ENCODE data around the gene ZBTB20.

The ZBTB20 gene

GRCh38 chr3:114928989-114929640, 218.0 kb downstream of the ZBTB20 start:
- DNase-seq (ENCODE audit: low read depth, low spot score) = no peak

- DNase-seq (ENCODE audit: low read depth, low spot score) = no peak
Observed at GRCh38 chr3:114904633-114905032, 242.5 kb downstream of the ZBTB20 start.

- DNase-seq (ENCODE audit: low read depth, low spot score) = no peak
Observed at GRCh38 chr3:114903213-114903612, 243.9 kb downstream of the ZBTB20 start.

GRCh38 chr3:114902691-114903101, 244.4 kb downstream of the ZBTB20 start:
- no peak for DNase-seq (ENCODE audit: low read depth, low spot score)

- DNase-seq (ENCODE audit: low read depth, low spot score) = no peak
Observed at GRCh38 chr3:114900908-114901307, 246.2 kb downstream of the ZBTB20 start.

- DNase-seq (ENCODE audit: low read depth, low spot score) = no peak
Observed at GRCh38 chr3:114899186-114899931, 247.7 kb downstream of the ZBTB20 start.

GRCh38 chr3:114896978-114897377, 250.1 kb downstream of the ZBTB20 start:
- DNase-seq (ENCODE audit: low read depth, low spot score) = no peak

- no peak for DNase-seq (ENCODE audit: low read depth, low spot score)
Observed at GRCh38 chr3:114893361-114893760, 253.7 kb downstream of the ZBTB20 start.

GRCh38 chr3:114892880-114893279, 254.2 kb downstream of the ZBTB20 start:
- DNase-seq (ENCODE audit: low read depth, low spot score) = no peak

GRCh38 chr3:114892131-114892879, 254.8 kb downstream of the ZBTB20 start:
- DNase-seq (ENCODE audit: low read depth, low spot score) = no peak

GRCh38 chr3:114887806-114888205, 259.3 kb downstream of the ZBTB20 start:
- DNase-seq (ENCODE audit: low read depth, low spot score) = no peak

- no peak for DNase-seq (ENCODE audit: low read depth, low spot score)
Observed at GRCh38 chr3:114886905-114887304, 260.2 kb downstream of the ZBTB20 start.

- no peak for DNase-seq (ENCODE audit: low read depth, low spot score)
Observed at GRCh38 chr3:114884213-114884923, 262.7 kb downstream of the ZBTB20 start.

GRCh38 chr3:114880078-114880477, 267.0 kb downstream of the ZBTB20 start:
- peak; percentile 22 for DNase-seq (ENCODE audit: low read depth, low spot score)

- no peak for DNase-seq (ENCODE audit: low read depth, low spot score)
Observed at GRCh38 chr3:114879059-114880031, 267.7 kb downstream of the ZBTB20 start.

- DNase-seq (ENCODE audit: low read depth, low spot score) = no peak
Observed at GRCh38 chr3:114878114-114878839, 268.8 kb downstream of the ZBTB20 start.

- DNase-seq (ENCODE audit: low read depth, low spot score) = no peak
Observed at GRCh38 chr3:114877378-114878113, 269.5 kb downstream of the ZBTB20 start.

- no peak for DNase-seq (ENCODE audit: low read depth, low spot score)
Observed at GRCh38 chr3:114874522-114874971, 272.5 kb downstream of the ZBTB20 start.

GRCh38 chr3:114873591-114873990, 273.5 kb downstream of the ZBTB20 start:
- no peak for DNase-seq (ENCODE audit: low read depth, low spot score)
